ENCODE results near the gene CUL4A. TPM values are rescaled to one million over a fixed set of nuclear protein-coding genes. Genes with fewer than 3 reads are reported as not detected.

Gene CUL4A
- total and polyA plus RNA-seq, 2 donors (not counting 1 experiment from before 2014, with no cell fraction given): 37.5 to 80.4 TPM

DNA sequence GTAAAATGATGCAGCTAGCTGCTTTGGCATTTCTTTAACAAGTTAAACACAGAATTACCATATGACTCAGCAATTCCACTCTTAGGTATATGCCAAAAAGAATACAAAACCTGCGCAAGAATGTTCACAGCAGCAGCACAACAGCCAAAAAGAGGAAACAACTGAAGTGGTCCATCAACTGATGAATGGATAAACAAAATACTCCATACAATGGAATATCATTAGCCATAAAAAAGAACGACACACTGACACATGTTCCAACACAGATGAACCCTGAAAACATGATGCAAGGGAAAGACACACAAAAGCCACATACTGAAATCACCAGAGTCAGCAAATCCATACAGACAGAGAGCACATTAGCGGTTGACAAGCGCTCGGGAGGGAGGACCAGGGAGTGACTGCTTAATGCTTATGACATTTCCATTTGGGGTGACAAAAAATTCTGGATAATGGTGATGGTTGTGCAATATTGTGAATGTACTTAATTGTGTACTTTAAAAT, 3.9 kb upstream of the CUL4A start:
- 95% methylated on average over 3 of the region's 5 CpGs for WGBS (ENCODE audit: insufficient coverage)
- H3K27me3 ChIP-seq (replicated peaks in 1 of 4; ENCODE audit: control extremely low read depth in 1 of 4, control insufficient read depth in 3 of 4, insufficient read depth in 4 of 4, low read length in 3 of 4): no peaks in the 10 kb centered on the region
- H3K4me1 ChIP-seq (ENCODE audit: control insufficient read depth in 2 of 2, insufficient read depth in 2 of 2, low read length in 2 of 2): peaks cover 11 to 18% of the 10 kb centered on the region in 2 donors
- CTCF ChIA-PET: no interaction called here
- POLR2A ChIA-PET: no interaction called here
- no peak overlapping the region for H3K27ac Mint-ChIP-seq
- no peak overlapping the region for H3K4me2 ChIP-seq (replicated peaks; ENCODE audit: low read depth, low read length, poor library complexity, severe bottlenecking)
- TF ChIP-seq EZH2 (IDR thresholded peaks at IDR 0.05; ENCODE audit: borderline replicate concordance, insufficient read depth, low read depth, low read length, poor library complexity, severe bottlenecking): no peak
- TF ChIP-seq CTCF (IDR thresholded peaks at IDR 0.05): no peak
- no peak for ATAC-seq (ENCODE audit: low read depth)
- H3K79me2 ChIP-seq (ENCODE audit: control insufficient read depth, insufficient read depth, low read length): peaks cover 76% of the 10 kb centered on the region
- no peak for DNase-seq
- H2AFZ ChIP-seq (ENCODE audit: insufficient read depth, low read depth, low read length, poor library complexity, severe bottlenecking): no peak overlapping the region
- no peak overlapping the region for H3K27ac ChIP-seq (ENCODE audit: low read length in 2 of 2)
- H3K4me1 Mint-ChIP-seq: peaks cover 46% of the 10 kb centered on the region
- peaks cover 45% of the 10 kb centered on the region for H4K20me1 ChIP-seq (ENCODE audit: control insufficient read depth, insufficient read depth, low read length, poor library complexity, severe bottlenecking)
- intact Hi-C loops (cut with micrococcal nuclease): loop anchor here (5.0 kb wide), 1 partner anchor 313 kb away; no protein-coding TSS in a partner anchor
- no peaks in the 10 kb centered on the region for H3K9me3 Mint-ChIP-seq (ENCODE audit: insufficient read depth)
- no peaks in the 10 kb centered on the region for H3K9me3 ChIP-seq (ENCODE audit: control extremely low read depth in 1 of 3, control insufficient read depth in 2 of 3, insufficient read depth in 1 of 3, low read length in 2 of 3)
- peaks cover 0 to 7% of the 10 kb centered on the region in 2 experiments for H3K36me3 ChIP-seq (replicated peaks in 1 of 2; ENCODE audit: control extremely low read depth in 1 of 2, control insufficient read depth in 1 of 2, extremely low read depth in 1 of 2, insufficient read depth in 2 of 2, low read length in 1 of 2)
- no peak overlapping the region for H3K9ac ChIP-seq (ENCODE audit: low read length)
- no peak overlapping the region for H3K4me3 Mint-ChIP-seq
- H3K4me3 ChIP-seq (ENCODE audit: control extremely low read depth in 1 of 5, extremely low read depth in 1 of 5, insufficient read depth in 1 of 5, low read depth in 2 of 5, low read length in 4 of 5): no peak overlapping the region
- no peaks in the 10 kb centered on the region for H3K27me3 Mint-ChIP-seq

DNA sequence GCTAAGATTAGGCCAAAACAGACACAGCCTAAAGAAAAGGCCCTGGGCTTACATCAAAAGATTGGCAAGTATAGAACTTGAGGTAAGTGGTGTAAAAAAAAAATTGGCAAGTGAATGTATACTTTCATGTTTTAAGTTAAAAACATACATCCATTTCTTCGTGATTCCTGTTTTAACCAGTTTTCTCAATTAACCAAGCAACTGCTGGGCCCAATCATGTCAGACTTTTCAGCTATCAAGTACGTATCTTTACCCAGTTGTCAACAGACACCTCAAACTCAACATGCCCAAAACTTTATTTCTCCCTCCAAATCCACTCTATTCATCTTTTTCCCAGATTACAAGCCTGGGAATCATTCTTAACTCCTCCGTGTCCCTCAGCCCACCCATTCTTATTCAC, 2.0 kb upstream of the CUL4A start:
- ATAC-seq (ENCODE audit: low read depth): no peak
- H3K27me3 Mint-ChIP-seq: no peaks in the 10 kb centered on the region
- Histone ChIP-seq H3K79me2 (ENCODE audit: control insufficient read depth, insufficient read depth, low read length) (peaks cover 82% of the 10 kb centered on the region), H2AFZ (ENCODE audit: insufficient read depth, low read depth, low read length, poor library complexity, severe bottlenecking) (peak overlapping the region; percentile 86), H3K27me3 (replicated peaks in 1 of 4; ENCODE audit: control extremely low read depth in 1 of 4, control insufficient read depth in 3 of 4, insufficient read depth in 4 of 4, low read length in 3 of 4) (no peaks in the 10 kb centered on the region), H3K9me3 (ENCODE audit: control extremely low read depth in 1 of 3, control insufficient read depth in 2 of 3, insufficient read depth in 1 of 3, low read length in 2 of 3) (no peaks in the 10 kb centered on the region), H4K20me1 (ENCODE audit: control insufficient read depth, insufficient read depth, low read length, poor library complexity, severe bottlenecking) (peaks cover 58% of the 10 kb centered on the region), H3K4me1 (ENCODE audit: control insufficient read depth in 2 of 2, insufficient read depth in 2 of 2, low read length in 2 of 2) (peaks cover 15 to 24% of the 10 kb centered on the region in 2 donors), H3K36me3 (replicated peaks in 1 of 2; ENCODE audit: control extremely low read depth in 1 of 2, control insufficient read depth in 1 of 2, extremely low read depth in 1 of 2, insufficient read depth in 2 of 2, low read length in 1 of 2) (peaks cover 0 to 14% of the 10 kb centered on the region in 2 experiments), H3K9ac (ENCODE audit: low read length) (peak overlapping the region; percentile 80), H3K4me3 (ENCODE audit: control extremely low read depth in 1 of 5, extremely low read depth in 1 of 5, insufficient read depth in 1 of 5, low read depth in 2 of 5, low read length in 4 of 5) (peak overlapping the region; percentile 68 to 88 (median 74)), H3K27ac (ENCODE audit: low read length in 2 of 2) (peak overlapping the region; percentile 95 to 97), H3K4me2 (replicated peaks; ENCODE audit: low read depth, low read length, poor library complexity, severe bottlenecking) (peak overlapping the region; percentile 81)
- CTCF ChIA-PET: interaction anchor here (2.0 kb wide), 1 partner anchor 186 kb away, joined by 5 read pairs; no protein-coding TSS in a partner anchor
- peak overlapping the region; percentile 91 for H3K27ac Mint-ChIP-seq
- intact Hi-C loops (cut with micrococcal nuclease): loop anchor here (1.0 to 5.0 kb wide), 2 partner anchors 52 to 315 kb away; no protein-coding TSS in a partner anchor
- WGBS (ENCODE audit: insufficient coverage): 74% methylated on average over 3 of the region's 3 CpGs
- DNase-seq: no peak
- H3K9me3 Mint-ChIP-seq (ENCODE audit: insufficient read depth): no peaks in the 10 kb centered on the region
- H3K4me1 Mint-ChIP-seq: peaks cover 56% of the 10 kb centered on the region
- TF ChIP-seq CTCF (IDR thresholded peaks at IDR 0.05): no peak
- TF ChIP-seq EZH2 (IDR thresholded peaks at IDR 0.05; ENCODE audit: borderline replicate concordance, insufficient read depth, low read depth, low read length, poor library complexity, severe bottlenecking): no peak
- POLR2A ChIA-PET: no interaction called here
- peak overlapping the region; percentile 88 for H3K4me3 Mint-ChIP-seq
